Left colon (tissue), 2 donors: ENCODE measurements around the gene CST1. TPM values are rescaled to one million over a fixed set of nuclear protein-coding genes. Genes with fewer than 3 reads are reported as not detected.
"Not testable (repeated sequence)": the region's sequence is repeated elsewhere in the genome, so short reads cannot be mapped to it uniquely, and the experiment has no call there.

Experiments
- ATAC-seq: fragments of 200-7000 bp; cut with Tn5 transposase; one replicate; pipeline ENCODE4 v1.9.1; 2020; ENCODE audit warnings: mild to moderate bottlenecking, moderate library complexity
- DNase-seq, 2 donors: peaks; one replicate each; pipeline ENCODE4 v3.0.0-alpha.2; 2020
- intact Hi-C, 2 donors: fragments of 100-400 bp; cut with DNase I in 1 of 2; cut with micrococcal nuclease in 1 of 2; formaldehyde crosslinking; loops; one replicate each; pipeline versions ENCODE4 v1.11.2 to v1.14.0; 2022; cut with DNase I, micrococcal nuclease
- long read RNA-seq: library from polyadenylated mRNA; unstranded; transcript quantifications from one replicate; pipeline ENCODE4 v2.0.0, GENCODE V29; 2021
- total RNA-seq, 2 donors: library from RNA; stranded (reverse); fragmentation: NEBNext Ultra II Directional; extraction: Animal tissue kit (Norgen Biotek cat#: 25700); gene quantifications; one replicate each; pipeline ENCODE4 v1.2.1, GENCODE V29; 2021
- donor health status: DM: no; HTN: no; CAD: no.
- donor health status: DM: yes; HTN: yes; CAD: no.

Gene CST1
- not detected for total RNA-seq
- long read RNA-seq, result 0 reads

GRCh38 chr20:23750786-23751185, at the start of gene CST1:
Gene CST1 (minus strand): TSS chr20:23750935. CDS start chr20:23750866, 69 bp downstream.
- not testable (repeated sequence) for DNase-seq, ATAC-seq

GRCh38 chr20:23799216-23799847, 48.6 kb upstream of the CST1 start:
- ATAC-seq (peak; percentile 65), DNase-seq (peak in 1 of 2 donors; percentile 25)
- intact Hi-C loops, result not testable (repeated sequence)

More at GRCh38 chr20:23750786-23751185, at the start of gene CST1:
- intact Hi-C loops, result not testable (repeated sequence)

- DNase-seq (no peak), ATAC-seq (no peak)
- intact Hi-C loops, result no loop called here
These were observed 44.8 kb upstream of the CST1 start for GRCh38 chr20:23795526-23795925.

DNA sequence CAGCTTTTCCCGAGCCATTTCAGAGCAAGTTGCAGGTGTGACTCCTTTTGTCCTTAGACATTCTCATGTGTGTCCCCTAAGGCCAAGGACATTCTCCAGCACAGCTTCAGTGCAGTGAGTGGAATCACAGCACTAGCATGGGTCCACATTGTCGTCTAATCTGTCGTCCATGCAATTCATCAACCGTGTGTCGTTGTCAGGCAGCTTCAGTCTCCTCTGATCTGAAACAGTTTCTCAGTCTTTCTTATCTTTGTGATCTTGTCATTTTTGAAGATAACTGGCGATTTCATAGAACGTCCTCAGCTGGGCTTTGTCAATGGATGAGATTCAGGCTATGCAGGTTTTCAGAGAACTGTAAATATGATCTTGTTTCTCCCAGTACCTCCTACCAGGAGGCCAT, 44.1 kb upstream of the CST1 start:
- ATAC-seq (no peak), DNase-seq (no peak)
- intact Hi-C loops, result no loop called here

DNA sequence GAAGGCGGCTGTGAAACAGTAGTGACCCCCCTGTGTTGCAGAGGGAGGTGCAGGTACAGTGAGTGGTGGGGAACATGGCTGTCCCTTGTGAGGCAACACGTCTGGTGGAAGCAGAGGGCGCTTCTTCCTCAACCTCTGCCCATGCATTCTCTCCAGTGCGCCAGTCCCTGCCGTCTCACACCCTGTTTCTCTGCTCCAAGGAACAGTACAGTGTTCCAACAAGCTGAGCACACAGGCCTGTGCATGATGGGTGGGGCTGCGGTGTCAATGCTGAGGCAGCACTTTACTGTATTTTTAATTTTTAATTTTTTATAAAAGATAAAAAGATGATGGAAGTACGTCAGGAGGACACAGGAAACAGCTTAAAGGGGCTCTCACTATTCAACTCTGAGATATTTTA, 43.3 kb upstream of the CST1 start:
- DNase-seq, result no peak
- intact Hi-C loops, result no loop called here
- no peak for ATAC-seq

DNA sequence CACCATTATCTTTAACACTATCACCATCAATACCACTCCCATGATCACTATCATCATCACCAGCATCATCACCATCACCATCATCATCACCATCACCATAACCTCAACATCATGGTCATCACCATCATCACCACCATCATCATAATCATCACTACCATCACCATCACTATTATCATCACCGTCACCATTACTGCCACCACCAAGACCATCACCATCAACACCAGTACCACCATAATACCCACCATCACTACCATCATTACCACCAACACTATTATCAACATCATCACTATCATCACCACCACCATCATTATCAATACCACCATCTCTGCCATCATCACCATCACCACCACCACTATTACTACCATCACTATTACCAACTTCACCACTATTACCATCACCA, 32.7 kb upstream of the CST1 start:
- DNase-seq, result no peak
- ATAC-seq, result no peak
- intact Hi-C loops, result no loop called here

- ATAC-seq (no peak), DNase-seq (peak in 1 of 2 donors; percentile 8)
- intact Hi-C loops, result no loop called here
These were observed 31.7 kb upstream of the CST1 start for GRCh38 chr20:23782366-23782983.

- ATAC-seq, DNase-seq, intact Hi-C loops: not testable (repeated sequence)
These were observed 27.9 kb upstream of the CST1 start for GRCh38 chr20:23778676-23779075.

GRCh38 chr20:23777380-23777779, 26.6 kb upstream of the CST1 start:
- intact Hi-C loops, ATAC-seq, DNase-seq: not testable (repeated sequence)

DNA sequence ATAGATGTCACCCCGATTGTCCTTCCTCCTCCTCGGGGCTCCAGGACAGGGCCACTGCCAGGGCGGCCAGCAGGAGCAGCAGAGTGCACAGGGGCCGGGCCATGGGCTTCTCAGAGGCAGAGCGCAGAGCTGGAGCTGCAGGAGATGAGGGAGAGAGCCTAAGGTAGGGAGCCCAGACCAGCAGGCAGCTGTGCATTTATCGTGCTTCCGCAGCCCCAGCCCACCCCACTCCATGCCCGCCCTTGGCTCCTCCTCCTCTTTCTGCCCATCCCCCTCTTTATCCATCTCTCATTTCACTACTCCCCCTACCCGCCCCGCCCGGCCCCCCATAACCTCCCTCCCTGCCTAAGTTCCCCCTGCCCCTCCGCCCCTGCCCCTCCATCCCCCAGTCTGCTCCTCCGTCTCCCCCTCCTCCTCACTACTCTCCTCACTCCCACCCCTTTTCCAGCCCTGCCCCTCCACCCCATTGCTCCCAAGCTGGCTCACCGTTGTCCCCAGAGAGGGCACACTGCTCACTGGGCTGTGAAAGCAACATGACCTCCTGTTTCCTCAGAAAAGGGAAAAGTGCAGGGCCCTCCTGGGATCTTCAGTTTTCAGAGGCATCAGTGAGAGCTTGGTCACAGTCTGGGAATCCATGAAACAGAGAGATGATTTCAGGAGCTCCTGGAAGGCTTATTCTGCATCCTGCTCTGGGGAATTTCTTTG, 25.5 kb upstream of the CST1 start:
- no peak for DNase-seq
- intact Hi-C loops, result no loop called here
- no peak for ATAC-seq

- ATAC-seq (no peak), DNase-seq (no peak)
- intact Hi-C loops, result no loop called here
These were observed 23.3 kb upstream of the CST1 start for GRCh38 chr20:23774081-23774480.

- DNase-seq (no peak), ATAC-seq (no peak)
- intact Hi-C loops, result no loop called here
These were observed 22.8 kb upstream of the CST1 start for GRCh38 chr20:23773579-23773978.

GRCh38 chr20:23773127-23773526, 22.4 kb upstream of the CST1 start:
- DNase-seq, result no peak
- intact Hi-C loops, result no loop called here
- ATAC-seq, result no peak

GRCh38 chr20:23772074-23772473, 21.3 kb upstream of the CST1 start:
- ATAC-seq, result no peak
- intact Hi-C loops, result no loop called here
- no peak for DNase-seq

GRCh38 chr20:23770384-23770783, 19.6 kb upstream of the CST1 start:
- no peak for ATAC-seq
- intact Hi-C loops, result no loop called here
- no peak for DNase-seq

- intact Hi-C loops, ATAC-seq, DNase-seq: not testable (repeated sequence)
These were observed 17.8 kb upstream of the CST1 start for GRCh38 chr20:23768520-23768919.

- no peak for ATAC-seq
- DNase-seq, result no peak
- intact Hi-C loops, result no loop called here
These were observed 15.8 kb upstream of the CST1 start for GRCh38 chr20:23766531-23766930.

DNA sequence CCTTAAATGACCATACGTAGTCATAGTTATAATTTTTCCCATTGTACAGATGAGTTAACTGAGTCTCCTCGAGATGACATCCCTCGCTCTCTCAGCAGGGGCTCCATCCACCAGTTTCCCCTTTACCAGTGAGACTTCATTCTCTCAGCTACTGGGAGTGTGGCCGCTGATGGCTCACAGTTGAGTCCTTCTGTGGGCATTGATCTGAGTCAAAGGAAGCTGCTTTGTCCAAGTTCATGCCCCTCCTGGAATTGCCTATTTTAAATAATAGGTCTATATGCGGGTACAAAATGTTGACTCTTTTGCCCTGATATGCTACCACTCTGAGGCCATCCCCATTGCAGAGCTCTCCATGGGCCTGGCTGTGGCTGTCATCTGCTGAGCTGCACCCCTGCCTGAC, 14.8 kb upstream of the CST1 start:
- intact Hi-C loops, result no loop called here
- ATAC-seq, result no peak
- no peak for DNase-seq

DNA sequence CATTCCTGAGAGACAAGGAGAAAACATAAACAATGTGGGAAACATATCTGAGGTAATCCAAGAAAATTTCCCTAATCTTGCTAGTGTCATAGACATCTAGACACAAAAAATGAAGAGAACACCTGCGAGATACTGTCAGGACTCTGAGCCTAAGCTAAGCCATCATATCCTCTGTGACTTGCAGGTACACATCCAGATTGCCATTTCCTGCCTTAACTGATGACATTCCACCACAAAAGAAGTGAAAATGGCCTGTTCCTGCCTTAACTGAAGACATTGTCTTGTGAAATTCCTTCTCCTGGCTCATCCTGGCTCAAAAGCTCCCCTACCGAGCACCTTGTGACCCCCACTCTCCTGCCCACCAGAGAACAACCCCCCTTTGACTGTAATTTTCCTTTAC, 13.9 kb upstream of the CST1 start:
- ATAC-seq, DNase-seq, intact Hi-C loops: not testable (repeated sequence)

GRCh38 chr20:23763345-23763744, 12.6 kb upstream of the CST1 start:
- intact Hi-C loops, result no loop called here
- no peak for ATAC-seq
- DNase-seq, result no peak
